Endodermal cell (in vitro differentiated cells): ENCODE measurements around the gene ATXN10. TPM values are rescaled to one million over a fixed set of nuclear protein-coding genes. Genes with fewer than 3 reads are reported as not detected.

Source experiments
- DNase-seq: peaks from one replicate; pipeline ENCODE4 v3.0.0-alpha.2; 2017
- H3K27ac ChIP-seq: 2 replicates; pipeline ENCODE4 v1.5.1; 2013; ENCODE audit warnings: mild to moderate bottlenecking, low read depth, low read length, moderate library complexity
- H3K27me3 ChIP-seq: 2 replicates; pipeline ENCODE4 v1.6.1; 2013; ENCODE audit warnings: mild to moderate bottlenecking, low read length, moderate library complexity; ENCODE audit not compliant: insufficient read depth, control insufficient read depth, poor library complexity, severe bottlenecking
- H3K36me3 ChIP-seq: 2 replicates; pipeline ENCODE4 v1.7.0; 2013; ENCODE audit warnings: mild to moderate bottlenecking, low read length, moderate library complexity; ENCODE audit not compliant: control insufficient read depth, insufficient read depth
- H3K4me1 ChIP-seq: one replicate; pipeline ENCODE4 v1.7.0; 2013; ENCODE audit warnings: low read length; ENCODE audit not compliant: control insufficient read depth, insufficient read depth
- H3K4me3 ChIP-seq: 2 replicates; pipeline ENCODE4 v1.5.1; 2013; ENCODE audit warnings: mild to moderate bottlenecking, low read length, moderate library complexity
- H3K9ac ChIP-seq: 2 replicates; pipeline ENCODE4 v1.6.1; 2013; ENCODE audit warnings: mild to moderate bottlenecking, low read length, moderate library complexity; ENCODE audit not compliant: poor library complexity, severe bottlenecking; ENCODE audit errors: extremely low read depth
- H3K9me3 ChIP-seq: 2 replicates; pipeline ENCODE4 v1.6.1; 2013; ENCODE audit warnings: mild to moderate bottlenecking, low read length, moderate library complexity; ENCODE audit not compliant: control insufficient read depth
- H3K27ac Mint-ChIP-seq: 2 replicates; pipeline ENCODE4 v1.8.0; 2020; ENCODE audit warnings: mixed read lengths
- H3K27me3 Mint-ChIP-seq: 2 replicates; pipeline ENCODE4 v1.8.0; 2021; ENCODE audit warnings: mild to moderate bottlenecking, mixed read lengths; ENCODE audit not compliant: insufficient read depth
- H3K36me3 Mint-ChIP-seq: 2 replicates; pipeline ENCODE4 v1.8.0; 2020; ENCODE audit warnings: low read depth, mixed read lengths
- H3K4me1 Mint-ChIP-seq: 2 replicates; pipeline ENCODE4 v1.8.0; 2020; ENCODE audit warnings: mixed read lengths
- H3K4me3 Mint-ChIP-seq: 2 replicates; pipeline ENCODE4 v1.8.0; 2020; ENCODE audit warnings: mild to moderate bottlenecking, moderate library complexity, mixed read lengths
- H3K9me3 Mint-ChIP-seq: 2 replicates; pipeline ENCODE4 v1.8.0; 2020; ENCODE audit warnings: mild to moderate bottlenecking, mixed read lengths
- CTCF ChIP-seq: fragments of 200-600 bp; sonication (generic); conservative IDR thresholded peaks from 2 replicates; pipeline ENCODE4 v1.5.0; 2021; ENCODE audit warnings: antibody characterized with exemption, mild to moderate bottlenecking
- WGBS, 2 experiments: methylation state at CpG; one replicate each; pipeline versions ENCODE4 v1.1.5 to v1.1.7; 2013; ENCODE audit warnings: missing lambda C conversion rate in 2 of 2, mixed read lengths in 1 of 2; ENCODE audit not compliant: insufficient coverage in 1 of 2, insufficient read length in 1 of 2; 5-methylcytosine and 5-hydroxymethylcytosine counted together
- total RNA-seq, 2 donors: library from RNA; stranded (reverse); fragmentation: NEBNext Ultra II Directional in 1 of 2; extraction: Animal tissue kit (Norgen Biotek cat#: 25700) in 1 of 2; gene quantifications; 2 replicates in 1 of 2; 3 replicates in 1 of 2; pipeline ENCODE4 v1.2.1, GENCODE V29; 2021

The ATXN10 gene
- total RNA-seq, 2 donors from 2014 or later: 223 to 266 TPM

DNA sequence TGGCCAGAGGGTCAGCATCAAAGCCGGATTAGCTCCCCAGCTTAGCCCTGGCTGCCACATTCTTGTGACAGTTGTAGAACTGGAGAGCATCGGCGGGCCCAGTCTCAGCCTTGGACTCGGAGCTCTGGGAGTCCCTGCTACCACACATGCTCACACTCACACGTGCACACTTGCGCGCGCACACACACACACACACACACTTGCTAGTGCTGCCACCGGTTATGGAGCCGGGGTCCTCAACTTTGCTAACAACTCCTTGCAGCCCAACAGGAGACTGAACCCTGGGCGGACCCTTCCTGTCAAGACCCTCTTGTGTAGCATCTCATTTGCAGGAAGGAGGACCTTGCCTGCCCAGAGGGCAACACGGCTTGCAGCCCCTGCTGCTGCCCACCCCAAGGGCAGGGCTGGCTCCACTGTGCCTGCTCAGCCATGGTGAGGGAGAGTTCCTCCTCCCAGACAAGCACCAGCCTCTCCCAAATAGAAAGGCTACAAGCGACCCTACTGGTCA is 197.8 kb downstream of the ATXN10 start:
- no peak overlapping the region for H3K27ac Mint-ChIP-seq
- Histone ChIP-seq H3K27ac (no peak overlapping the region), H3K9me3 (peaks cover 13% of the 10 kb centered on the region), H3K4me3 (no peak overlapping the region), H3K36me3 (no peaks in the 10 kb centered on the region), H3K9ac (no peak overlapping the region), H3K27me3 (peaks cover 58% of the 10 kb centered on the region), H3K4me1 (no peaks in the 10 kb centered on the region)
- TF ChIP-seq CTCF: no peak
- peaks cover 11% of the 10 kb centered on the region for H3K4me1 Mint-ChIP-seq
- no peak overlapping the region for H3K4me3 Mint-ChIP-seq
- peaks cover 53% of the 10 kb centered on the region for H3K27me3 Mint-ChIP-seq
- 74 to 76% methylated on average over 13 of the region's 13 CpGs for WGBS, 2 experiments
- H3K9me3 Mint-ChIP-seq: peaks cover 13% of the 10 kb centered on the region
- H3K36me3 Mint-ChIP-seq: no peaks in the 10 kb centered on the region
- DNase-seq: no peak

DNA sequence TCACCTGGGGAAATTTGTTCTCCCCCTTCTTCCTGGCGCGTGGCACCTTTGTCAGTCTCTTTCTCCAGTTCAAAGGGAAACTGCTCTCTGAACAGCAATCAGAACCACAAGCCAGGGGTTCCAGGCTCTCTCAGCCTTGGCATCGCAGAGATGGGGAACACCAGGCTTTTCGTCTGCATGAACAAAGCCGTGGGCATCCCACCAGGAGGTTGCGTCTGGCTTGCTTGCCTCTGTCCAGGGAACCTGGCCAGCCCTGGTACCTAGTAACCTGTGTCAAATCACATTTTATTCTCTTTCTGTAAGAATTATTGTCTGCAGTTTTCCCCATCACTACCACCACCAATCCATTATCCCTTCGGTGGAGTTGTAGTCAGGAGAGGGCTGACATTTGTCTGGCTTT is 198.4 kb downstream of the ATXN10 start:
- Mint-ChIP-seq H3K4me3 (no peak overlapping the region), H3K27me3 (peaks cover 53% of the 10 kb centered on the region), H3K36me3 (no peaks in the 10 kb centered on the region), H3K27ac (no peak overlapping the region), H3K4me1 (peaks cover 9% of the 10 kb centered on the region), H3K9me3 (peaks cover 13% of the 10 kb centered on the region)
- no peak for TF ChIP-seq CTCF
- H3K9ac ChIP-seq: no peak overlapping the region
- no peak overlapping the region for H3K27ac ChIP-seq
- WGBS, 2 experiments: 89 to 91% methylated on average over 6 to 7 of the region's 7 CpGs
- peaks cover 13% of the 10 kb centered on the region for H3K9me3 ChIP-seq
- no peak overlapping the region for H3K4me3 ChIP-seq
- DNase-seq: no peak
- peaks cover 63% of the 10 kb centered on the region for H3K27me3 ChIP-seq
- H3K36me3 ChIP-seq: no peaks in the 10 kb centered on the region
- no peaks in the 10 kb centered on the region for H3K4me1 ChIP-seq

GRCh38 chr22:45871721-45872120 is 200.1 kb downstream of the ATXN10 start:
- Mint-ChIP-seq H3K27ac (no peak overlapping the region), H3K9me3 (peaks cover 13% of the 10 kb centered on the region), H3K4me1 (peaks cover 9% of the 10 kb centered on the region), H3K27me3 (peaks cover 38% of the 10 kb centered on the region), H3K36me3 (no peaks in the 10 kb centered on the region), H3K4me3 (no peak overlapping the region)
- Histone ChIP-seq H3K4me1 (no peaks in the 10 kb centered on the region), H3K27me3 (peaks cover 49% of the 10 kb centered on the region), H3K36me3 (no peaks in the 10 kb centered on the region), H3K4me3 (no peak overlapping the region), H3K9me3 (peaks cover 13% of the 10 kb centered on the region), H3K9ac (no peak overlapping the region), H3K27ac (no peak overlapping the region)
- no peak for TF ChIP-seq CTCF
- WGBS, 2 experiments: 95 to 100% methylated on average over 5 to 6 of the region's 6 CpGs
- DNase-seq: no peak
